Smooth muscle cell of the brain vasculature (primary cell): ENCODE measurements around the gene STATH.
"Not testable (repeated sequence)": the region's sequence is repeated elsewhere in the genome, so short reads cannot be mapped to it uniquely, and the experiment has no call there.

Experiments used
- DNase-seq: peaks from one replicate; pipeline ENCODE4 v3.0.0-alpha.2; 2012; ENCODE audit warnings: low read depth, low spot score

The STATH gene, protein sequence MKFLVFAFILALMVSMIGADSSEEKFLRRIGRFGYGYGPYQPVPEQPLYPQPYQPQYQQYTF

DNA sequence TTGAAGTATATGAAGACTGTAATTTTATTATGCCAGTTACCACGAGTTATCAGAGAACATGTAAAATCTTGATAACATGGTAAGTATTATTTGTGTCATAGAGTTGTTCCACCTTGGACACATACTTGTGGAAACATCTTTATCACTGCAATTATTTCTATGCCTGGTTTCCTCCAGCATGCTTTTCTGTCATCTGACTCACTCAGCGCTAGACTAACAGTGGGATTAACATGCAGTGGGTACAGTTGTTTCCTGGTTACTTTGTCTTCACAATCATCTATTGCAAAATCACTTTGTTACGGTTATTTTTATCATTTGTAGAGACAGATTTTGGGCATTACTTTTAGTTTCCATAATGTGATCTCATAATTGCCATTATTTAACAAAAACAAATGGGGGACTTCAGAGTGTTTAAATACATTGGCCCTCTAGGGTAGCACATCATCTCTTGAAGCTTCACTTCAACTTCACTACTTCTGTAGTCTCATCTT is at the start of gene STATH:
STATH (plus strand) TSS at position 441 of the 491 bp plus-strand sequence. CDS start 2,472 bp downstream, outside the sequence.
- no peak for DNase-seq

DNA sequence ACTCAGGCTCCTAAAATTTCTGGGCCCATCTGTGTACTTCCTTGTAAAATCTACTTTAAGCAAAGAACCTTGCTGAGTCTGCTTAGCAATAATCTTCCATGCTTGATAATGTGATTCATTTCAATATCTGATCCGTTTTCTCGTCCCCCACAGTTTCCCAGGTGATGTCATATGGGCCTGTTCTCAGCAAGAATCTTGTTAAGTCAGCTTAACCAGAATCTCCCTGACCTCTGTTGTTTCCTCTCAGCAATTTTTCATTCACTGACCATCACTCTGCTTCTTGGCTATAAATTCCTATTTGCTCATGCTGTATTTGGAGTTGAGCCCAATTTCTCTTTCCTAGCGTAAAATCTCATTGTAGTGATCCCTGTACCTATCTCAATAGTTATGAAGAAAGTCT is 44.2 kb upstream of the STATH start:
- DNase-seq = no peak

DNA sequence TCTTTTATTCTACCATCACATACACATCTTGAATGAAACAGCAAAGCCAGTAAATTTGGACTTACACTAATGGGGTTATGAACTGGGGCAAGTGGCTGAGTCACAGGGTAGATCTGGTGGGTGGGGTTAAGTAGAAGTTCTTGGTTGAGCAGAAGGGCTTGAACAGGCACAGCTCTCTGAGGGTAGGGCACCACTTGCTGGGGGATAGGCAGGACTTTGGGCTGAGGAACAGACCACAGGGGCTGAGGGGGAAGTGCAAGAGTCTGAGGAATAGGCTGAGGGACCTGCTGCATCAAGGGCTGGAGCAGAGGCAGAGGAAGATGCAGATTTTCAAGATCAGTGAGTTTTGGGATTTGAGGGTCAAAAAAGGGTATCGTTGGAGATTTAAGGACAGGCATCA is 38.6 kb upstream of the STATH start:
- no peak for DNase-seq

DNA sequence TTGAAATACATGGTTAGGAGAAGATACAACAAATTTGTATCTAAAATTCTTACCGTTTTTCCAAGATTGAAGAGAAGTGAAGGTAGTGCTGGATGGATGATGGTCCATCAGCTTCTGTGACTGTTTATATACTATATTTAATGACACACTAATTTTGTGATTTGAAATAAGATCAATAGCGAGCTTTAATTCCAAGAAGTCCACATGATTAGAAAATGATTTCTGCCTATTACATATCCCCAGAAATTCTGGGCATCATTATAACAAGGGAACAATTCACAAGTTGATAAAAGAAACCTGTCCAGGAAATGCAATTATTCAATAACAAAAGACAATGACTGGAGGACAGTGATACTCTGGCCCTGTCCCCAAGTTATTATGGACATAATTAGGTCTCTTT is 30.1 kb upstream of the STATH start, which contains the start of gene CSN2:
CSN2 (minus strand) TSS at position 101 of the 400 bp plus-strand sequence. CDS start 4,733 bp downstream, outside the sequence.
- no peak for DNase-seq

DNA sequence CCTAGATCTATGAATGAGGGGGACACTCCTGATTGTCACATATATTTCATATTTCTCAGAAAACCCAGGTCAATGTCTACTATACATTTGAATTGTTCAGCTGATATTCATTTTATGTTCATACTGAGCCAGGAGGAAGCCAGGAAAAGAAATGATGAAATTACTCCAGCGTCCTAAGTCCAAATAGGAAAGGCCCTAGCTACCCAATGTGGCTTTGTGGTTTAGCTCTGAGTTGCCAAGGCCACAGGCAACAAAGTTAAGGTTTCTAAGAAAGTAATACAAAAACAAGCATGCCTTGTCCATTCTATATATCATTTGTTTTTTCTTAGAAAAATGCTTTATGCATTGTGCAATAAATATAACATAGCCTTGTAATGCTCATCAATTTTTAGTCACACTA is 25.7 kb upstream of the STATH start:
- no peak for DNase-seq

DNA sequence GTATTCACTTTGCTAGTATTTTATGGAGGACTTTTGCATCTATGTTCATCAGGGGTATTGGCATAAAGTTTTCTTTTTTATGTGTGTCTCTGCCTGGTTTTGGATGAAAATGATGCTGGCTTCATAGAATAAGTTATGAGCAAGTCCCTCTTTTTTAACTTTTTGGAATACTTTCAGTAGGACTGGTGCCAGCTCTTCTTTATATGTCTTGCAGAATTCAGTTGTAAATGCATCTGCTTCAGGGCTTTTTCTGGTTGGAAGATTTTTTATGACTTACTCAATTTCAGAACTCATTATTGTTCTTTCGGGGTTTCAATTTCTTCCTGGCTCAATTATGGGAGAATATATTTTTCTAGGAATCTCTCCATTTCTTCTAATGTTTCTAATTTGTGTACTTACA is 21.1 kb upstream of the STATH start:
- DNase-seq = no peak

DNA sequence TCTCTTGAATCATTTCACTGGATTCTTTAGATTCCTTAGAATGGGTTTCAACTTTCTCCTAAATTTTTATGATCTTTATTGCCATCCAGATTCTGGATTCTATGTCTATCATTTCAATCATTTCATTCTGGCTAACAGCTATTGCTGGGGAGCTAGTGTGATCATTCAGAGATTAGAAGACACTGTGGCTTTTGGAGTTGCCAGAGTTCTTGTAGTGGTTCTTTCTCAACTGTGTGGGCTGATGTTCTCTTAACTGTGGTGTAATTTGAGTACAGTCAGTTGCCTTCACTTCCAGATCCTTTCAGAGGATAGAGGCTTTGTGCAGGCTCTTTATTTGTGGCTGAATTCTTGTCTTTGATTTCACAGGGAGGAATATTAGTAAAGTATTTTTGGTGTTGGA is 18.2 kb upstream of the STATH start:
- DNase-seq = no peak

DNA sequence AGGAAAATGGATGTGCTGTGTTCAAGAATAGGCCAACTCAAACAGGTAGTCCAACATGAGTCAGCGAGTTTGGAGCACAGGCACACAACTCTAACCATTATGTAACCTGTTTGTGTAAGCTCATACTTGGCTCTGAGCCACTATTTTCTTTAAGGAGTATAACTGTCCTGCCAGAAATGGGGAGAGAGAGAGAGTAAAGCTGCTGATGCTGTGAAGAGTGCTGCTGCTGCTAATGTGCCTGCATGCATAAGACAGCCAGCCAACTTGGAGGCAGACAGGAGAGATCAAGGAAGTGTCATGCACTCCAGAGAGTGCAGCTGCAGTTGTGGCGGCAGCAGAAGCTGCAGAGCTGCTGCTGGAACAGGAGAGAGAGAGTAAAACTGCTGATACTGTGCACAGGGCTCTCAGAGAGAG is 11.7 kb upstream of the STATH start:
- DNase-seq = no peak

DNA sequence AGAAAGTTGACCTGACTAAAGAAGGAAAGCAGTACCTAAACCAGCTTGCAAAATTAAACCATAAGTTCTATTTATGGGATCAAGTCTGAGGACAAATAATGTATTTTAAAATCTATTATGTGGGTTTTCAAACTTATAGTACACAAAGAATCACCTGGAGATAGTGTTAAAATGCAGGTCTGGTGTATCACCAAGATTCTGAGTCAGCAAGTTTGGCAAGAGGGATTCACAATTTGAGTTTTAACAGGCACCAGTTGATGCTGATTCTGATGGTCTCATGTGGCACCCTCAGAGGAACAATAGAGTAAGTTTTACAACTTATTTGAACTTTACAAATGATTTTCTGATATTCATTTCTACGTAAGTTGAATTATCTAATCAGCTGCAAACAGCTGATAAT is 9.1 kb upstream of the STATH start:
- no peak for DNase-seq

DNA sequence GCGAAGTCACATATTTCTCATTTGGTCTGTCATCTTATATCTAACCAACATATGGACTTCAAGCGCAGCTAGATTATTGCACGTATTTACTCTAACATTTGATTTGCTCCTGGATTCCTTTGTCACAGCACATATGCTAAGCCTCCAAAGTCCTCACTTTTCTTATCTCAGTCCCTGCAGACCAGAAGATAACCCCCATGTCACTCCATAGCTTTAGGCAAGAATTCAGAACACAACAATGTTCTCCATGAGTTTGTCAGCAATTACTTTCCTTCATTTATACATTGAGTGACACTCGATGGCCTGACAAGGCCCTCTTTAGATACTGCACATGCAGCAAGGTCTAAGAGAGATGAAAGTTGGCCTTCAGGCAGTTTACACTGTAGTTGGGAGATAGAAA is 4.8 kb upstream of the STATH start:
- no peak for DNase-seq

DNA sequence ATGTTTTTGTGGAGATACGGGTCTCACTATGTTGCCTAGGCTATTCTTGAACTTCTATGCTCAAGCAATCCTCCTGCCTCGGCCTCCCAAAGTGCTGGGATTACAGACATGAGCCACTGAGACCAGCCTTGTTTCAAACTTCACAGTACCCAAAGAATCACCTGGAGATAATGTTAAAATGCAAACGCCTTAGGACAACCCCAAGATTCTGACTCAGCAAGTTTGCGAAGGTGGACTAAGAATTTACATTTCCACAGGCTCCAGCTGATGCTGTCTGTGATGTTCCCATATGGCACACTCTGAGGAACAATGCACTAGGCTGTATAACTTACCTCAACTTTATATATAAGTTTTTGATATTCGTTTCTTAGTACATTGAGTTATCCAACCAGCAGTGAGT is 984 bp upstream of the STATH start:
- DNase-seq = no peak

DNA sequence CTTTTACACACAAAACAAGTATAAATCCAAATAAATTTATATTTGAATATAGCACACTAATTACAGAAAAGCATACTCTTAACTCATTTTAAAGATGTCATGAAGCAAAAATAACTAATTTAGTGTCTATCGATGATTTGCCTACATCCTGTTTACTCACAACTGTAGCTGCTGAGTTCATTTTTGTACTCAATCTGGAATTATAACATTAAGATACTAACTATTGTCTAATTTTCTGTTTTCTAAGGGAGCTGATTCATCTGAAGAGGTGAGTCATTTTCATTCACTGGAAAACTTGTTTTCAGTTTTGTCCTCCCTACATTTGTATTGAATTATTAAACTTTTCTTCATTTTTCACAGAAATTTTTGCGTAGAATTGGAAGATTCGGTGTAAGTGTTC is 3.7 kb downstream of the STATH start:
- DNase-seq = no peak

DNA sequence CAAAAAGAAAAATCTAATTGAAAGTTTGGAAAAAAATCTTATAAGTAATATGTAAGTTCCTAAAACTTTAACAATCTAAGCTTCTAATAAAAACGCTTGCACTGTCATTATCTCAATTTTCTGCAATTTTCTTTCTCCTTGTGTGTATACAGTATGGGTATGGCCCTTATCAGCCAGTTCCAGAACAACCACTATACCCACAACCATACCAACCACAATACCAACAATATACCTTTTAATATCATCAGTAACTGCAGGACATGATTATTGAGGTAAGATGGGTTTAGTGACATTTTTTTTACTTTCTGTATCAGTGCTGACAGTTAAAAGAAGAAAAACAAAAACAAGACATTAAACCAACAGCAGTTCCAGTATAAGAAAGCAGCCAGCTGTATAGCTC is 4.9 kb downstream of the STATH start:
- no peak for DNase-seq

DNA sequence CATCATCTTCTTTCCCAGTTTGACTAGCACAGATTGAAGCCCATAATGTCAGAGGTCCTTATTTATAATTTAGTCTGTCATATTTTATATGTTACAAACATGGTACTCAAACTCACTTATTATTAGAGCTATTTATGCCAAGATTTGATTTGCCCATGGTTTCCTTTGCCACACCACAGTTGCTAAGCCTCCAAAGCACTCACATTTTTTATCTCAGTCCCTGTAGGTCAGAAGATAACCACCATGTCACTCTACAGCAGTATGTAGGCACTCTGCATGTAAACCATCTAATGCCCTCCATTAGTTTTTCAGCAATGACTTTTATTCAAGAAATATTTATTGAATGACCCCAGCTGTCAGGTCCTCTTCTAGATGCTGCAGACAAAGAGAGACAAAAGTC is 6.7 kb downstream of the STATH start:
- DNase-seq = no peak

DNA sequence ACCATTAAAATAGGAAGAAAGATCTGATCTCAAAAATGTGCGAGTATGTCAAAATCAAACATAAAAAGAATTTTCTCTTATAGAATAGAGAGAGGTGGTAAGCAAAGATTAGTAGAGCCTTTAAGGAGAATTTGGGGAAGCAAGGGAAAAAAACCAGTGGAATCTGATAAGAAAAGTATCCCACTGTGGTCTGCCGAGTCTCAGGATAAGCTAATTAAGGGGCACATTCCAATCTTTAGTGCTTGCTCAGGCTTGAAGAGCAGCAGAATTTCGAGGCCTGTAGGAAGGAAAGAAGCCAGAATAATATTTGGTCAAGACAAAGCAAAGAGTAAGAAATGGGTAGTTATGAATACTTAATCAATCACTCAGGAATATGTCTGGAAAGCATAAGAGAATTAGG is 13.0 kb downstream of the STATH start:
- no peak for DNase-seq

DNA sequence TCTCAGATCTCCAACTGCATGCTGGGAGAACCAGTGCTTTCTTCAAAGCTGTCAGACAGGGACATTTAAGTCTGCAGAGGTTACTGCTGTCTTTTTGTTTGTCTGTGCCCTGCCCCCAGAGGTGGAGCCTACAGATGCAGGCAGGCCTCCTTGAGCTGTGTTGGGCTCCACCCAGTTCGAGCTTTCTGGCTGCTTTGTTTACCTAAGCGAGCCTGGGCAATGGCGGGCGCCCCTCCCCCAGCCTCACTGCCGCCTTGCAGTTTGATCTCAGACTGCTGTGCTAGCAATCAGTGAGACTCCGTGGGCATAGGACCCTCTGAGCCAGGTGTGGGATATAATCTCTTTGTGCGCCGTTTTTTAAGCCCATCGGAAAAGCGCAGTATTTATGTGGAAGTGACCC is 23.2 kb downstream of the STATH start:
- not testable (repeated sequence) for DNase-seq

DNA sequence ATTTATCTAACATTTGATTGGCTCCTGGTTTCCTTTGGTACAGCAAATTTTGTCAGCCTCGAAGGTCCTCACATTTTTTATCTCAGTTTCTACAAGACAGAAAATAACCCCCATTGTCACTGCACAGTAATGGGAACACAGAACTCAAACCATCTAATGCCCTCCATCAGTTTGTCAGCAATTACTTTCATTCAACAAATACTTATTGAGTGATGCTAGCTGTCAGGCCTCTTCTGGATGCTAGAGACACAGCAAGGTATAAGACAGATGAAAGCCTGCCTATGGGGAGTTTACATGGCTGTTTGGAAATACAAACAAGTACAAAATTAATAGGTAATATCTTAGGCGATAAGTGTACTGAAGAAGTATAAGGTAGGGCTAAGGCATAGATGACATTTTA is 27.5 kb downstream of the STATH start:
- DNase-seq = no peak

DNA sequence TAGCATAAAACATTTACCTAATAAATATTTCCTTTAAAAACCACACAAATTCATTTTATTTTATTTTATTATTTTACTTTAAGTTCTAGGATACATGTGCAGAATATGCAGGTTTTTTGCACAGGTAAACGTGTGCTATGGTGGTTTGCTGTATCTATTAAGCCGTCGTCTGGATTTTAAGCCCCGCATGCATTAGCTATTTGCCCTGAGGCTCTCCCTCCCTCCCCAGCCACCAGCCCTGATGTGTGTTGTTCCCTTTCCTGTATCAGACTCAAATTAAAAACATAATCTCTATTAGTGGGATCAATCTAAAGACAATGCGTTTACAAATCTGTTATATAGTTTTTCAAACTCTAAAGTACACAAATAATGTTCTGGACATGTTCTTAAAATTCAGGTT is 31.2 kb downstream of the STATH start:
- no peak for DNase-seq

DNA sequence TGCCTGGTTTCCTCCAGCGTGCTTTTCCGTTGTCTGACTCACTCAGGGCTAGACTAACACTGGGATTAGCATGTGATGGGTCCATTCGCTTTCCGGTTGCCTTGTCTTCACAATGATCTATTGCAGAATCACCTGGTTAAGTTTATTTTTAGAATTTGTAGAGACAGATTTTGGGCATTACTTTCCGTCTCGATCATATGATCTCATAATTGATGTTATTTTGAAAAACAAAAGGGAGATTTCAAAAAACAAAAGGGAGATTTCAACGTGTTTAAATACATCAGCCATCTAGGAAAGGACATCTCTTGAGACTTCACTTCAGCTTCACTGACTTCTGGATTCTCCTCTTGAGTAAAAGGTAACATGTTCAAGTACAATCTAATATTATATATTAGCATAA is 32.4 kb downstream of the STATH start, which contains the start of gene HTN3:
HTN3 (plus strand) TSS at position 301 of the 400 bp plus-strand sequence. CDS start 2,282 bp downstream, outside the sequence.
- DNase-seq = not testable (repeated sequence)

DNA sequence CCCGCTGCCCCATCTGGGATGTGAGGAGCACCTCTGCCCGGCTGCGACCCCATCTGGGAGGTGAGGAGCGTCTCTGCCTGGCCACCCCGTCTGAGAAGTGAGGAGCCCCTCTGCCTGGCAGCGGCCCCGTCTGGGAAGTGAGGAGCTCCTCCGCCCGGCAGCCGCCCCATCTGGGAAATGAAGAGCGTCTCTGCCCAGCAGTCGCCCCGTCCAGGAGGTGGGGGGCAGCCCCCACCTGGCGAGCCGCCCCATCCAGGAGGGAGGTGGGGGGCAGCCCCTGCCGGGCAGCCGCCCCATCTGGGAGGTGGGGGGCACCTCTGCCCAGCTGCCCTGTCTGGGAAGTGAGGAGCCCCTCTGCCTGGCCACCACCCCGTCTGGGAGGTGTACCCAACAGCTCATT is 41.8 kb downstream of the STATH start:
- DNase-seq = not testable (repeated sequence)

DNA sequence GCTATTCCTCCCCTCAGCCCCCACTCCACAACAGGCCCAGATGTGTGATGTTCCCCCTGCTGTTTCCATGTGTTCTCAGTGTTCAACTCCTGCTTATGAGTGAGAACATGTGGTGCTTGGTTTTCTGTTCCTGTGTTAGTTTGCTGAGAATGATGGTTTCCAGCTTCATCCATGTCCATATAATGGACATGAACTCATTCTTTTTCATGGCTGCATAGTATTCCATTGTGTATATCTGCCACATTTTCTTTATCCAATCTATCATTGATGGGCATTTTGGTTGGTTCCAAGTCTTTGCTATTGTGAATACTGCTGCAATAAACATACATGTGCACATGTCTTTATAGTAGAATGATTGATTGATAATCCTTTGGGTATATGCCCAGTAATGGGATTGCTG is 44.2 kb downstream of the STATH start:
- DNase-seq = not testable (repeated sequence)

DNA sequence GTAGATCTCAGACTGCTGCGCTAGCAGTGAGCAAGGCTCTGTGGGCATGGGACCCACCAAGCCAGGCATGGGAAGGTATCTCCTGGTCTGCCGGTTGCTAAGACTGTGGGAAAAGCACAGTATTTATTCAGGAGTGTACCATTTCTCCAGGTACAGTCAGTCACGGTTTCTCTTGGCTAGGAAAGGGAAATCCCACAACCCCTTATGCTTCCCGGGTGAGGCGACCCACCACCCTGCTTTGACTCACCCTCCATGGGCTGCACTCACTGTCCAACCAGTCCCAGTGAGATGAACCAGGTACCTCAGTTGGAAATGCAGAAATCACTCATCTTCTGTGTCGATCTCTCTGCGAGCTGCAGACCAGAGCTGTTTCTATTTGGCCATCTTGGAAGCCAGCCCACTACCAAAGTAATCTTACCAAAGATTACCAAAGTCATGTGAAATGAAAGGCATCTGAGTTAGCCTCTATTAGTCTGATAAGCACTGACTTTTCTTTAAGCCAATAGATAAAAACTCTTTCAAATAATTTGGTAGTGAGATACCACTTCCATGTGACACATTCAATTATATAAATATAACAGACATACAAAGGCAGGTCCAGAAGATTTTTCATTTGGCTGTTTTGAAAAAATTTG is 46.0 kb downstream of the STATH start:
- no peak for DNase-seq

DNA sequence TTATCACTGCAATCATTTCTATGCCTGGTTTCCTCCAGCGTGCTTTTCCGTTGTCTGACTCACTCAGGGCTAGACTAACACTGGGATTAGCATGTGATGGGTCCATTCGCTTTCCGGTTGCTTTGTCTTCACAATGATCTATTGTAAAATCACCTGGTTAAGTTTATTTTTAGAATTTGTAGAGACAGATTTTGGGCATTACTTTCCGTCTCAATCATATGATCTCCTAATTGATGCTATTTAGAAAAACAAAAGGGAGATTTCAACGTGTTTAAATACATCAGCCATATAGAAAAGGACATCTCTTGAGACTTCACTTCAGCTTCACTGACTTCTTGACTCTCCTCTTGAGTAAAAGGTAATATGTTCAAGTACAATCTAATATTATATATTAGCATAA is 54.4 kb downstream of the STATH start, which contains the start of gene HTN1:
HTN1 (plus strand) TSS at position 301 of the 400 bp plus-strand sequence. CDS start 2,639 bp downstream, outside the sequence.
- not testable (repeated sequence) for DNase-seq
